GM12875 (cell line): Measurements from ENCODE around the gene SELENOH.
"Not testable (repeated sequence)": the region's sequence is repeated elsewhere in the genome, so short reads cannot be mapped to it uniquely, and the experiment has no call there.

Source experiments
- H3K4me3 ChIP-seq: one replicate; pipeline ENCODE4 v1.5.1; 2011; ENCODE audit warnings: low read depth, low read length, control low read depth
- CTCF ChIP-seq: IDR thresholded peaks from 2 replicates; pipeline ENCODE4 v1.5.1; 2011; ENCODE audit warnings: low read depth, mild to moderate bottlenecking, control low read depth, inconsistent platforms, low read length, moderate library complexity, borderline replicate concordance; ENCODE audit not compliant: insufficient read depth

The SELENOH gene

GRCh38 chr11:57709802-57710367 lies 31.4 kb upstream of the SELENOH start:
- TF ChIP-seq CTCF: no peak
- H3K4me3 ChIP-seq: no peak overlapping the region

- H3K4me3 ChIP-seq: peak within 1 kb of the TSS; percentile 80
- TF ChIP-seq CTCF: no peak
These were observed 29.7 kb upstream of the SELENOH start, which contains the start of gene MED19 for GRCh38 chr11:57711414-57712255. MED19 (minus strand) TSS chr11:57712215; CDS start chr11:57712179, 36 bp downstream.

GRCh38 chr11:57712256-57713150 lies 28.8 kb upstream of the SELENOH start, which contains the start of gene TMX2:
TMX2 (plus strand) TSS chr11:57712593; CDS start chr11:57712619, 26 bp downstream.
- H3K4me3 ChIP-seq: peak within 1 kb of the TSS; percentile 80
- TF ChIP-seq CTCF: no peak

- peak overlapping the region; percentile 80 for H3K4me3 ChIP-seq
- no peak for TF ChIP-seq CTCF
These were observed 27.5 kb upstream of the SELENOH start for GRCh38 chr11:57713835-57714234.

GRCh38 chr11:57716726-57717125 lies 24.6 kb upstream of the SELENOH start:
- not testable (repeated sequence) for H3K4me3 ChIP-seq

- TF ChIP-seq CTCF: no peak
- H3K4me3 ChIP-seq: no peak overlapping the region
These were observed 14.1 kb upstream of the SELENOH start for GRCh38 chr11:57727185-57727584.

GRCh38 chr11:57728829-57729228 lies 12.5 kb upstream of the SELENOH start:
- TF ChIP-seq CTCF: no peak
- H3K4me3 ChIP-seq: no peak overlapping the region
